PFSK-1 (cell line): Measurements from ENCODE around the gene PAXX.

Experiments used
- FOXP2 ChIP-seq: optimal IDR thresholded peaks from 2 replicates; pipeline ENCODE3; 2011; ENCODE audit warnings: borderline replicate concordance, control low read depth, inconsistent platforms; ENCODE audit not compliant: insufficient read depth; ENCODE audit errors: extremely low read length, extremely low read depth
- POLR2AphosphoS5 ChIP-seq: IDR thresholded peaks from 2 replicates; pipeline ENCODE4 v1.6.1; 2012; ENCODE audit warnings: low read depth, mild to moderate bottlenecking, control low read depth, low read length, moderate library complexity
- REST ChIP-seq, 2 experiments: IDR thresholded peaks; 2 replicates each; pipeline versions ENCODE4 v1.6.1 to v1.8.0; 2011 to 2012; ENCODE audit warnings: low read depth in 2 of 2, low read length in 2 of 2, control low read depth in 1 of 2, inconsistent platforms in 1 of 2, mild to moderate bottlenecking in 1 of 2, moderate library complexity in 1 of 2; ENCODE audit not compliant: insufficient read depth in 1 of 2
- SIN3A ChIP-seq: IDR thresholded peaks from 2 replicates; pipeline ENCODE4 v1.6.1; 2012; ENCODE audit warnings: mild to moderate bottlenecking, low read length, moderate library complexity, borderline replicate concordance; ENCODE audit not compliant: insufficient read depth
- TAF1 ChIP-seq: IDR thresholded peaks from 2 replicates; pipeline ENCODE4 v1.6.1; 2012; ENCODE audit warnings: low read length, control low read depth, borderline replicate concordance; ENCODE audit not compliant: insufficient read depth

PAXX gene

GRCh38 chr9:136972335-136972734 lies 19.9 kb upstream of the PAXX start:
- TF ChIP-seq TAF1 (no peak), REST (IDR thresholded peaks at IDR 0.05; ENCODE audit: insufficient read depth in 1 of 2, low read depth in 2 of 2, low read length in 2 of 2) (no peak), POLR2AphosphoS5 (no peak), FOXP2 (no peak), SIN3A (no peak)

- TF ChIP-seq TAF1 (no peak), FOXP2 (no peak), REST (IDR thresholded peaks at IDR 0.05; ENCODE audit: insufficient read depth in 1 of 2, low read depth in 2 of 2, low read length in 2 of 2) (no peak), POLR2AphosphoS5 (no peak), SIN3A (no peak)
Observed at GRCh38 chr9:136972743-136973142, 19.5 kb upstream of the PAXX start.

DNA sequence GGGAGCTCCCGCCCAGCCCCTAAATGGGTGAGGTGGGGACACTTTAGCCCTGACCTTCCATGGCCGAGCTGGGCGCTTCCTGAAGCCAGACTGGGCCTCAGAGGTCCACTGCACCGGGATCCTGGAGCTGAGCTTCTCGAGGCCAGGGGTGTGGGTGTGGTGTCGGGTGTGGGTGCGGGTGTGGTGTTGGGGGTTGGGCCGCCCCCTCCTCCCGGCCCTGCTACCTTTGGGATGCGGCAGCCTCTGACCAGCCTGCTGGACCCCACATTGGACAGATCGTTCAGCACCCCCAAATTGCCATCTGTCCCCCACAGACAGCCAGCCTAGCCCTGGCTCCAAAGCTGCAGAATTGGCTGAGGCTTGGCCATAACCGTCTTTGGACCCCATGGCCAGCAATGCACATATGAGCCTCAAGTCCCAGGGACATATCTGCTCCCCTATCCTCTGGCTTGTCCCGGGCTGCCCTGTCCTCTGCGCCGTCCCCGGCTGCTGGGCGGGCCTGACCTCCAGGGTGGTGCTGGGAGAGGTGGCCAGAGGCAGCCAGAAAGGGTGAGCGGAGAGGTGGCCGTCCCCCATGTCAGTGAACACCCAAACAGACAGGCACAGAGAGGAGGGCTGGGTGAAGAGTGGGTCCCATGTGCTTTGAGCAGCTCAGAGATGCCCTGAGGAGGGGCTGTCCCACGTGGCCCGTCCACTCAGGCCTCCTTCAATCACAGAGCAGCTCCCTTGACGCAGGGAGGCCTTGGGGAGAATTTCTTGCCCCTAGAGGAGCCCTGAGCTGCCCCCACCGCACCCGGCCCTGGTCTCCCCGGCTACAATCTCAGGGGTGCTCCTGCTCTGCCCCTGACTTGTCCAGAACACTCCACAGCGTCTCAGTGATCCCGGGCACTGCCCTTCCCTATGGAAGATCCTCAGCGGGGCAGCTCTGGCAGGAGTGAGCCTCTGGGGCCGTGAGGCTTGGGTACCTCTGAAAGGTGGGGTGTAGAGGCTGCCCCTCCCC lies 18.3 kb upstream of the PAXX start:
- no peak for TF ChIP-seq FOXP2
- TF ChIP-seq POLR2AphosphoS5: no peak
- TF ChIP-seq SIN3A: no peak
- no peak for TF ChIP-seq REST (IDR thresholded peaks at IDR 0.05; ENCODE audit: insufficient read depth in 1 of 2, low read depth in 2 of 2, low read length in 2 of 2)
- no peak for TF ChIP-seq TAF1

DNA sequence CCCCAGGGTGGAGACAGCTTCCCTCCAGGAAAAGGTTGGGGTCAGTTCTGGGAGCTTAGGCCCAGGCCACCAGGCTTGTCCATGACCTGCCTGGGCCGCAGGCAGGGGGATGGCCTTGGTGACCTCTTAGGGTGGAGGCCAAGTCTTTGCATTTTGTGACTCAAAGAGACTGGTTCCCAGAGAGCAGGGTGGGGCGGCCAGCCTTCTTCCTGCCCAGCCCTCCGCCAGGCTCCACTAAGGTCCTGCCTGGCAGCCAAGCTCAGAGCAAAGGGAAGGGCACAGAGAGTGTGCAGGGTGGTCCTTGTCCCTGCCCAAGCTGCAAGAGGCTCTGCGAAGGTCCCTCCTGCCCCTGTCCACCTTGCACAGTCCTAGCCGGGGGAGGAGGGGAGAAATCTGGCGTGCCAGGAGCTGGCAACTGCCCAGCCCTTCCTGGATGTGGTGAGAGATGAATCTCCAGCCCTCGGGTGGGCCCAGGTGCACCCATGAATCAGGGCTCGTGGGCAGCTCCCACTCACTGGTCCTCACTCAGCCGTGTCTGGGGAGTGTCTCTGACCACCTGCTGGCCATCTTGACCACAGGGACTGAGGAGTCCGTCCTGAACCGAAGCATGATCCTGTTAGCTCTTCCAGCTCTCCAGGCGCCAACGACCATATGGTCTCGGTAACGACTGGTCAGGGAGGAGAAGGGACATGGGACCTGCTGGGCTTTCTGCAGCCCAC lies 17.2 kb upstream of the PAXX start:
- no peak for TF ChIP-seq TAF1
- TF ChIP-seq SIN3A: no peak
- no peak for TF ChIP-seq POLR2AphosphoS5
- TF ChIP-seq REST (IDR thresholded peaks at IDR 0.05; ENCODE audit: insufficient read depth in 1 of 2, low read depth in 2 of 2, low read length in 2 of 2): no peak
- no peak for TF ChIP-seq FOXP2
